Neural cell (in vitro differentiated cells): ENCODE results near the gene ZFP62. TPM values are rescaled to one million over a fixed set of nuclear protein-coding genes. Genes with fewer than 3 reads are reported as not detected.

Source experiments
- H2AFZ ChIP-seq: fragments of 200-600, 300-800 bp; sonication (generic), shearing (Covaris generic); 2 replicates; pipeline ENCODE4 v1.6.0; 2014; ENCODE audit warnings: low read depth, mild to moderate bottlenecking, antibody characterized with exemption, low read length, moderate library complexity
- H3F3A ChIP-seq: fragments of 200-600 bp; shearing (Covaris generic); 2 replicates; pipeline ENCODE4 v1.6.1; 2016; ENCODE audit warnings: mild to moderate bottlenecking, moderate library complexity, mixed read lengths, antibody characterized with exemption, low read length; ENCODE audit not compliant: insufficient read depth, poor library complexity, severe bottlenecking
- H3K27ac ChIP-seq: fragments of 200-600, 300-800 bp; sonication (generic), shearing (Covaris generic); 2 replicates; pipeline ENCODE4 v1.5.1; 2014; ENCODE audit warnings: mild to moderate bottlenecking, low read length, moderate library complexity
- H3K27me3 ChIP-seq: fragments of 300-800, 200-600 bp; sonication (generic), shearing (Covaris generic); 2 replicates; pipeline ENCODE4 v1.6.0; 2014; ENCODE audit warnings: mild to moderate bottlenecking, low read depth, low read length, moderate library complexity; ENCODE audit not compliant: insufficient read depth
- H3K36me3 ChIP-seq: fragments of 300-800, 200-600 bp; sonication (generic), shearing (Covaris generic); 2 replicates; pipeline ENCODE4 v1.5.1; 2014; ENCODE audit warnings: mild to moderate bottlenecking, antibody characterized with exemption, low read length, moderate library complexity; ENCODE audit not compliant: insufficient read depth
- H3K4me2 ChIP-seq: fragments of 300-800, 200-600 bp; sonication (generic), shearing (Covaris generic); 2 replicates; pipeline ENCODE4 v1.6.0; 2014; ENCODE audit warnings: mild to moderate bottlenecking, low read length
- H3K4me3 ChIP-seq: fragments of 300-800, 200-600 bp; sonication (generic), shearing (Covaris generic); 2 replicates; pipeline ENCODE4 v1.5.1; 2014; ENCODE audit warnings: mild to moderate bottlenecking, low read length, moderate library complexity
- H3K79me2 ChIP-seq: fragments of 200-600 bp; shearing (Covaris generic); replicated peaks from 2 replicates; pipeline ENCODE4 v1.6.0; 2014; ENCODE audit warnings: mild to moderate bottlenecking, low read length, moderate library complexity; ENCODE audit not compliant: insufficient read depth
- H3K9ac ChIP-seq: fragments of 300-800, 200-600 bp; sonication (generic), shearing (Covaris generic); 2 replicates; pipeline ENCODE4 v1.6.1; 2016; ENCODE audit warnings: mild to moderate bottlenecking, low read length, mixed read lengths
- H3K9me2 ChIP-seq: fragments of 200-600 bp; shearing (Covaris generic); 2 replicates; pipeline ENCODE4 v1.6.1; 2016; ENCODE audit warnings: mild to moderate bottlenecking, low read length, mixed read lengths; ENCODE audit not compliant: insufficient read depth
- H3K9me3 ChIP-seq: fragments of 200-600, 300-800 bp; sonication (generic), shearing (Covaris generic); 2 replicates; pipeline ENCODE4 v1.6.1; 2016; ENCODE audit warnings: mild to moderate bottlenecking, mixed run types, low read length, moderate library complexity, mixed read lengths
- H4K20me1 ChIP-seq: fragments of 200-600 bp; shearing (Covaris generic); 2 replicates; pipeline ENCODE4 v1.6.1; 2016; ENCODE audit warnings: mild to moderate bottlenecking, mixed run types; ENCODE audit not compliant: insufficient read depth
- CTCF ChIP-seq: fragments of 450-650 bp; IDR thresholded peaks from 2 replicates; pipeline ENCODE4 v1.5.1; 2014; ENCODE audit warnings: antibody characterized with exemption, mild to moderate bottlenecking, moderate library complexity; ENCODE audit not compliant: poor library complexity, severe bottlenecking
- EP300 ChIP-seq: fragments of 450-650 bp; conservative IDR thresholded peaks from 2 replicates; pipeline ENCODE4 v1.6.1; 2014; ENCODE audit warnings: antibody characterized with exemption, mild to moderate bottlenecking, moderate library complexity; ENCODE audit not compliant: poor library complexity, severe bottlenecking
- EZH2 ChIP-seq: fragments of 200-600, 300-800 bp; shearing (Covaris generic), sonication (generic); IDR thresholded peaks from 2 replicates; pipeline ENCODE4 v1.6.1; 2014; ENCODE audit warnings: antibody characterized with exemption, low read length, borderline replicate concordance, mild to moderate bottlenecking; ENCODE audit not compliant: insufficient read depth, poor library complexity, severe bottlenecking
- MXI1 ChIP-seq: fragments of 450-650 bp; conservative IDR thresholded peaks from 2 replicates; pipeline ENCODE4 v1.6.1; 2014; ENCODE audit warnings: antibody characterized with exemption, mild to moderate bottlenecking; ENCODE audit not compliant: poor library complexity, severe bottlenecking
- POLR2AphosphoS5 ChIP-seq: IDR thresholded peaks from 2 replicates; pipeline ENCODE4 v1.6.1; 2012
- RAD21 ChIP-seq: fragments of 450-650 bp; conservative IDR thresholded peaks from 2 replicates; pipeline ENCODE4 v1.6.1; 2014; ENCODE audit warnings: antibody characterized with exemption, mild to moderate bottlenecking, moderate library complexity
- REST ChIP-seq: IDR thresholded peaks from 2 replicates; pipeline ENCODE4 v1.6.1; 2012; ENCODE audit warnings: borderline replicate concordance
- SMC3 ChIP-seq: fragments of 450-650 bp; conservative IDR thresholded peaks from 2 replicates; pipeline ENCODE4 v1.6.1; 2014; ENCODE audit warnings: antibody characterized with exemption, mild to moderate bottlenecking, moderate library complexity; ENCODE audit not compliant: poor library complexity
- TAF1 ChIP-seq: IDR thresholded peaks from 2 replicates; pipeline ENCODE4 v1.6.1; 2012; ENCODE audit warnings: low read depth
- polyA plus RNA-seq: library from polyadenylated mRNA; depleted of rRNA; stranded (reverse); fragments of >200 nt; gene quantifications from 2 replicates; pipeline ENCODE4 v1.2.3, GENCODE V29; 2014

Gene ZFP62
- polyA plus RNA-seq, 1 donor from 2014 or later = 69.1 TPM

- peak overlapping the region; percentile 99 for H3K27ac ChIP-seq
- H4K20me1 ChIP-seq = no peaks in the 10 kb centered on the region
Observed at GRCh38 chr5:180810959-180811622, 50.0 kb downstream of the ZFP62 start.

GRCh38 chr5:180810210-180810958 lies 50.7 kb downstream of the ZFP62 start:
- peak overlapping the region; percentile 93 for H3K4me3 ChIP-seq
- no peaks in the 10 kb centered on the region for H3K9me3 ChIP-seq
- H2AFZ ChIP-seq = peak overlapping the region; percentile 96
- H3K9ac ChIP-seq = peak overlapping the region; percentile 99
- H4K20me1 ChIP-seq = no peaks in the 10 kb centered on the region
- H3F3A ChIP-seq = no peaks in the 10 kb centered on the region
- H3K27me3 ChIP-seq = no peaks in the 10 kb centered on the region
- no peaks in the 10 kb centered on the region for H3K36me3 ChIP-seq
- peak overlapping the region; percentile 99 for H3K27ac ChIP-seq
- H3K79me2 ChIP-seq = peaks cover 22% of the 10 kb centered on the region
- peak overlapping the region; percentile 89 for H3K4me2 ChIP-seq
- H3K9me2 ChIP-seq = no peaks in the 10 kb centered on the region
- peak; percentile 76 for TF ChIP-seq REST
- TF ChIP-seq CTCF = no peak
- peak; percentile 28 for TF ChIP-seq RAD21
- TF ChIP-seq EP300 = peak; percentile 81
- peak; percentile 92 for TF ChIP-seq POLR2AphosphoS5
- peak; percentile 58 for TF ChIP-seq TAF1
- no peak for TF ChIP-seq SMC3
- no peak for TF ChIP-seq EZH2
- TF ChIP-seq MXI1 = peak; percentile 84

More at GRCh38 chr5:180810959-180811622, 50.0 kb downstream of the ZFP62 start:
- Histone ChIP-seq H2AFZ (peak overlapping the region; percentile 96), H3K27me3 (no peaks in the 10 kb centered on the region), H3K9ac (peak overlapping the region; percentile 99), H3K79me2 (peaks cover 22% of the 10 kb centered on the region), H3K9me3 (no peaks in the 10 kb centered on the region), H3F3A (no peaks in the 10 kb centered on the region), H3K36me3 (no peaks in the 10 kb centered on the region), H3K9me2 (no peaks in the 10 kb centered on the region), H3K4me2 (peak overlapping the region; percentile 89), H3K4me3 (peak overlapping the region; percentile 93)
- TF ChIP-seq TAF1 (no peak), MXI1 (no peak)
